ENCODE data around the gene BSN.

DNA sequence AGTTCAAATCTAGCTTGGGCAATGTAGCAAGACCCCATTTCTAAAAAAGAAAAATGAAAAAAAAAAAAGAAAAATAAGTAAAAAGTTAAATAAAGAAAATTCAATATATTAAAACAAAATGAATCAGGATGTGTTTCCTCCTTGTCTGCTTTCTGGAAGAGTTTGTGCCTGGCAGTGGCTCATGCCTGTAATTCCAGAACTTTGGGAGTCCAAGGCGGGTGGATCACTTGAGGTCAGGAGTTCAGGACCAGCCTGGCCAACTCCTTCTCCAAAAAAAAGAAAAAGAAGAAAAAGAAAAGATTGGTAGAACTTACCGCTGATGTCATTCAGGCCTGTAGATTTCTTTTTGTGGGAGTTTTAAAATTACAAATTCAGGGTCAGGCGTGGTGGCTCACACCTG lies 47.4 kb upstream of the BSN start:
- TF ChIP-seq CTCF (IDR thresholded peaks at IDR 0.05) (no peak), POLR2A (IDR thresholded peaks at IDR 0.05) (no peak)

All from right lobe of liver (tissue), 4 donors.